HG03175 (cell line): ENCODE data around the gene KLHL26.

Experiments
- ATAC-seq: cut with Tn5 transposase; IDR thresholded peaks from one replicate; pipeline ENCODE4 v1.9.1; 2021; ENCODE audit warnings: mild to moderate bottlenecking, moderate library complexity; ENCODE audit not compliant: unreplicated experiment

KLHL26 gene

DNA sequence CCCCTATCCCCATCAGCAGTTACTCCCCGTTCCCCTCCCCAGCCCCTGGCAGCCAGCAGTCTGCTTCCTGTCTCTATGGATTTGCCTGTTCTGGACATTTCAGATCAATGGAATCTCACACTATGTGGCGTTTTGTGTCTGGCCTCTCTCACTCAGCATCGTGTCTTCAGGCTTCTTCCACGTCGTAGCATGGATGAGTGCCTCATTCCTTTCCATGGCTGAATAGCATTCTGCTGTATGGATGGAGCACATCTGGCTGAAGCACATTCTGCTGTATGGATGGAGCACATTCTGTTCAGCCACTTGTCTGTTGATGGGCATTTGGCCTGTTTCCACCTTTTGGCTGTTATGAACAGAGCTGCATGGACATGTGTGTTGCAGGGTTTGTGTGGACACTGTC is 76.2 kb downstream of the KLHL26 start:
- ATAC-seq: no peak

DNA sequence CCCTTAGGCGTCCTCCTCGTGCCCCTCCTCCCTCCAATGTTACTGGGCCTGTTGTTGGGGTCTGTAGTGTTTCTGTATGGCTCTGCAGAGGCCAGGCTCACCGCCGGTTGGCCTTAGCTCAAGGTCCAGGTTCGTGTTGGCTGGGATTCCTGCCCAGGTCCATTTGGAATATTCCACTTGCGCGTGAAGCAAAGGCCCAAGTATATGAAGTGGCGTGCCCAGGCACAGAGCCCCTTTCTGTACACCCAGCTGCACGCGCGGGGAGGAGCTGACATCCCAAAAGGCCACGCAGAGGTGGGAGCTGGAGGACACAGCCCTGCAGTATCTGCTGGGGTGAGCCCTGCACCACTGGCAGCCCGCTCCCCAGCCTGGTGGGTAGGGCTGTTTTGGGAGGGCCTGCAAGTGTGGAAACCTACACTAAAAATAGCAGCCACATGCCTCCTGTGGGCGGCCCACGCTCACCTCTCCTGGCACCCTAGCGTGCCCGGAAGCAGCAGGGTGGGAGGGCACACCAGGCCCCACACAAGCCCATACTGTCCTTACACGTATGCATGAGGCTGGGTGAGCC is 76.8 kb downstream of the KLHL26 start:
- ATAC-seq: no peak

DNA sequence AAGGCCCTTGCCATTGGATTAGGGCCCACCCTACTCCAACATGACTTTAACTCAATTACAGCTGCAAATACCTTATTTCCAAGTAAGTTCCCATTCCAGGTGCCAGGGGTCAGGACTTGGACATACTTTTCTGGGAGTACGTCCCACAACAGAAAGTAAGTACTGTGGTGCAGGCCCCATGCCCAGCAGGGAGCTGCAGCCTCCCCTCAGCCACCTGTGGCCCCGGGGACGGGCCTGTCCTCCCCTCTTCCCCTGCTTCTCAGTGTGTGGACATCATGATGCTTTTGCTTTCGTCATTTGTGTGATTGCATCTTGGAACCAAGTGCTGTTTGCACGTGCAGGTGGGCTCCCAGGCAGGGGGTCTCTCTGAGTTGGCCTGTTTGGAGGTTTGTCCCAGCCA is 78.6 kb downstream of the KLHL26 start:
- ATAC-seq: no peak

DNA sequence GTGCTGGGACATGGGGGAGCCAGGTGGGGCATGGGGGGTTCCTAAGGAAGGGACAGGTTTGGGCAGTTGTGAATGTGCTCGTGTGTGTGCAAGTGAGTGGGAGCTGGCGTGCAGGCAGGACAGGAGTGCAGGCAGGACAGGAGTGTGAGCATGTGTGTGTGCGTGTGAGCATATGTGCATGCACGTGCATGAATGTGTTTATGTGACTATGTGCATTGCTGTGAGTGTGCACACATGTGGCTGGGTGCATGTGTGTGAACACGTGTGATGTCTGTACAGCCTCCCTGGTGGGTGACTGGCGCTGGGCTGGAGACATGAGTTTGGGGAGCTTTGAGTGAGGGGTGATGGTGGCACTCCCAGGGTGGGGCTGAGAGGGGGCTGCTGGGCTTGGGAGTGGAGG is 80.0 kb downstream of the KLHL26 start:
- ATAC-seq: no peak

DNA sequence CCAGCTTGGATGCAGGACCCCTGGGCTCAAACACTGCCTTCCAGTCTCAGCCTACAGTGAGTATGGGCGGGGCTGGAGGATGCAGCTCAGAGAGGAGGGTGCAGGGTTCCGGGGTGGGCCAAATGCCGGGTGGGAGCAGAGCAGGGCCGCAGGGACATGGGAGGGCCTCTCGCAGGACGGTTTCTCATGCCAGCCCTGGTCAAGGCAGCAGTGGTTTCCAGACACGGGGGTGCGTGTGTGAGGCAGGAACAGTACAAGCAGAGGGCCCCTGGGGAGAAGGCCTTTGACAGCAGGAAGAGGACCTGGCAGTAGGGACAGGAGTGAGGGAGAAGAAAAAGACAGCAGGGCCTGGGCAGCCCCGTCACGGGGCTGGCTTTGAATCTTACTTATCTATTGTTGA is 80.8 kb downstream of the KLHL26 start:
- ATAC-seq: no peak

DNA sequence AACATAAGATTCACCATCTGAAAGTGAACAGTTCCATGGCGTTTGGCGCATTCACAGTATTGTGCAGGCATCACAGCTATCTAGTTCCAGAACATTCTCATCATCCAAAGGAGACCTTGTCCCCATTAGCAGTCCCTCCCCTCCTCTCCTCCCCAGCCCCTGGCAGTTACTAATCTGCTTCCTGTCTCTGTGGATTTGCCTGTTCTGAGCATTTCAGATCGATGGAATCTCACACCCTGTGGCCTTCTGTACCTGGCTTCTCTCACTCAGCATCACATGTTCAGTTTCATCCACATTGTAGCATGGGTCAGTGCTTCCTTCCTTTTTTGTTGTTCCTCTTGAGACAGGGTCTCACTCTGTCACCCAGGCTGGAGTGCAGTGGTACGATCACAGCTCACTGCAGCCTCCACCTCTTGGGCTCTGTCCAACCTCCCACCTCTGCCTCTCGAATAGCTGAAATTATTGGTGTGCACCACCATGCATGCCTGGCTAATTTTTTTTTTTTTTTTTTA is 81.2 kb downstream of the KLHL26 start:
- no peak for ATAC-seq

DNA sequence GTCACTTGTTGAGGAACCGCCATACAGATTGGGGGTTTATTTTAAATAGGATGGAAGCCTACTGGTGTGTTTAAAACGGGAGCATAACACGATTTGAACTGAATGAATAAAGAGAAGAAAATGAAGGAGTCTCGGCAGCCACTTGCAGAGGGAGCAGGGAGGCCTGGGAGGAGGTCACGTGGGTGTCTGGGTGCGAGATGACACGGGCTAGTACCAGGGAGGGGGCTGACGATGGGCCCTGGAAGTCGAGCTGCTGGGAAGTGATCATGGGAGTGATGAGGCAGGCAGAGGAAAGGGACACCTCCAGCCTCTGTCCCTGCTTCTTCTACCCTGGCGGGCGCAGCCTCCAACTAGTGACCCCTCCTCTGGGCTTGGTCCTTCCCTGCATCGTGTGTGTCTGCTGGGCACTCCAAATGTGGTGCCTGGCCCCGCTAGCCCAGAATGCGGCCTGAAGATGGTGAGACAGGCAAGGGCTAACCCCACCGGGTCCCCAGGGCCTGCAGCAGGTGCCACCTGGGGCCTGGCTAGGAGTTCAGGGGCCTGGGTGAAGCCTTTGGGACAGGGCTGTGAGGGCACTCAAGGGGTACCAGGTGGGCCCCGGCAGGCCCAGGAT is 82.1 kb downstream of the KLHL26 start:
- no peak for ATAC-seq

DNA sequence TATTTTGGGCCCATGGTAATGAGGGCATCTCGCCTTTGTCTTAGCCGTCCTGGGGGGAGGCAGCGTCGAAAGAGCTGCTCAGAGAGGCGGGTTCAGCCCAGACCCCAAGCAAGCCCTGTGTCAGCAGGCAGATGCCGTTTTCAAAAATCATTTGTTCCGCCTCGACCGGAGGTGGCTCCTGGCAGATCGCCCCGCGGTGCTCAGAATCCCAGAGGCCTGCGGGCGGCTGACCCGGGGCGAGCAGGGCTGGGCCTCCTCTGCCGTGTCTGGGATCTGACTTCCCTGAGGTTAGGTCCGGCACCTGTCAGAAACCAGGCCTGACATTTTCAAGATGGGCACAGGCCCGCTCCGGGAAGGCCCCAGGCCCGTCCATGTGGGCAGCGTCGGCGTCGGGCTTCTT is 82.7 kb downstream of the KLHL26 start:
- ATAC-seq: no peak
